Measurements from ENCODE around the gene KDELR1.
"Not testable (repeated sequence)": the region's sequence is repeated elsewhere in the genome, so short reads cannot be mapped to it uniquely, and the experiment has no call there.

The KDELR1 gene

GRCh38 chr19:48396016-48396823 lies 4.9 kb upstream of the KDELR1 start:
- Histone ChIP-seq H3K9me3 (ENCODE audit: control insufficient read depth in 1 of 2, low read length in 2 of 2) (no peaks in the 10 kb centered on the region), H3K4me3 (ENCODE audit: low read depth in 1 of 2, low read length in 2 of 2) (no peak overlapping the region), H3K27ac (ENCODE audit: low read length) (no peak overlapping the region), H3K27me3 (ENCODE audit: low read depth, low read length) (peaks cover 50% of the 10 kb centered on the region), H3K4me1 (ENCODE audit: control insufficient read depth in 1 of 2, insufficient read depth in 2 of 2, low read length in 2 of 2) (peaks cover 0 to 14% of the 10 kb centered on the region in 2 donors), H3K36me3 (ENCODE audit: control insufficient read depth in 1 of 2, insufficient read depth in 2 of 2, low read length in 2 of 2) (no peaks in the 10 kb centered on the region)

GRCh38 chr19:48395499-48395898 lies 4.1 kb upstream of the KDELR1 start:
- Histone ChIP-seq H3K27ac (ENCODE audit: low read length) (no peak overlapping the region), H3K36me3 (ENCODE audit: control insufficient read depth in 1 of 2, insufficient read depth in 2 of 2, low read length in 2 of 2) (no peaks in the 10 kb centered on the region), H3K4me3 (ENCODE audit: low read depth in 1 of 2, low read length in 2 of 2) (no peak overlapping the region), H3K27me3 (ENCODE audit: low read depth, low read length) (peaks cover 50% of the 10 kb centered on the region), H3K9me3 (ENCODE audit: control insufficient read depth in 1 of 2, low read length in 2 of 2) (no peaks in the 10 kb centered on the region), H3K4me1 (ENCODE audit: control insufficient read depth in 1 of 2, insufficient read depth in 2 of 2, low read length in 2 of 2) (peaks cover 0 to 14% of the 10 kb centered on the region in 2 donors)

GRCh38 chr19:48395170-48395455 lies 3.8 kb upstream of the KDELR1 start:
- Histone ChIP-seq H3K9me3 (ENCODE audit: control insufficient read depth in 1 of 2, low read length in 2 of 2) (no peaks in the 10 kb centered on the region), H3K4me3 (ENCODE audit: low read depth in 1 of 2, low read length in 2 of 2) (no peak overlapping the region), H3K36me3 (ENCODE audit: control insufficient read depth in 1 of 2, insufficient read depth in 2 of 2, low read length in 2 of 2) (no peaks in the 10 kb centered on the region), H3K27me3 (ENCODE audit: low read depth, low read length) (peaks cover 50% of the 10 kb centered on the region), H3K27ac (ENCODE audit: low read length) (no peak overlapping the region), H3K4me1 (ENCODE audit: control insufficient read depth in 1 of 2, insufficient read depth in 2 of 2, low read length in 2 of 2) (peaks cover 0 to 17% of the 10 kb centered on the region in 2 donors)

- H3K4me1 ChIP-seq (ENCODE audit: control insufficient read depth in 1 of 2, insufficient read depth in 2 of 2, low read length in 2 of 2): peaks cover 0 to 21% of the 10 kb centered on the region in 2 donors
- H3K4me3 ChIP-seq (ENCODE audit: low read depth in 1 of 2, low read length in 2 of 2): no peak overlapping the region
- peaks cover 50% of the 10 kb centered on the region for H3K27me3 ChIP-seq (ENCODE audit: low read depth, low read length)
- H3K36me3 ChIP-seq (ENCODE audit: control insufficient read depth in 1 of 2, insufficient read depth in 2 of 2, low read length in 2 of 2): no peaks in the 10 kb centered on the region
- H3K27ac ChIP-seq (ENCODE audit: low read length): no peak overlapping the region
- H3K9me3 ChIP-seq (ENCODE audit: control insufficient read depth in 1 of 2, low read length in 2 of 2): no peaks in the 10 kb centered on the region
Measured at GRCh38 chr19:48394331-48395169, 3.2 kb upstream of the KDELR1 start.

GRCh38 chr19:48393559-48394330 lies 2.4 kb upstream of the KDELR1 start, which contains the start of gene GRIN2D:
TSS of gene GRIN2D (plus strand) at chr19:48393668. CDS start at chr19:48398393, 4,725 bp downstream.
- H3K27ac ChIP-seq (ENCODE audit: low read length): no peak within 1 kb of the TSS
- H3K36me3 ChIP-seq (ENCODE audit: control insufficient read depth in 1 of 2, insufficient read depth in 2 of 2, low read length in 2 of 2): peaks cover 0 to 7% of the 10 kb centered on the region in 2 donors
- H3K27me3 ChIP-seq (ENCODE audit: low read depth, low read length): peaks cover 50% of the 10 kb centered on the region
- H3K4me1 ChIP-seq (ENCODE audit: control insufficient read depth in 1 of 2, insufficient read depth in 2 of 2, low read length in 2 of 2): peaks cover 0 to 24% of the 10 kb centered on the region in 2 donors
- H3K9me3 ChIP-seq (ENCODE audit: control insufficient read depth in 1 of 2, low read length in 2 of 2): no peaks in the 10 kb centered on the region
- H3K4me3 ChIP-seq (ENCODE audit: low read depth in 1 of 2, low read length in 2 of 2): no peak within 1 kb of the TSS

- no peak overlapping the region for H3K4me3 ChIP-seq (ENCODE audit: low read depth in 1 of 2, low read length in 2 of 2)
- peaks cover 2 to 11% of the 10 kb centered on the region in 2 donors for H3K36me3 ChIP-seq (ENCODE audit: control insufficient read depth in 1 of 2, insufficient read depth in 2 of 2, low read length in 2 of 2)
- H3K4me1 ChIP-seq (ENCODE audit: control insufficient read depth in 1 of 2, insufficient read depth in 2 of 2, low read length in 2 of 2): peaks cover 0 to 24% of the 10 kb centered on the region in 2 donors
- no peaks in the 10 kb centered on the region for H3K9me3 ChIP-seq (ENCODE audit: control insufficient read depth in 1 of 2, low read length in 2 of 2)
- peaks cover 49% of the 10 kb centered on the region for H3K27me3 ChIP-seq (ENCODE audit: low read depth, low read length)
- H3K27ac ChIP-seq (ENCODE audit: low read length): no peak overlapping the region
Measured at GRCh38 chr19:48392860-48393558, 1.7 kb upstream of the KDELR1 start.

GRCh38 chr19:48392006-48392344 lies 624 bp upstream of the KDELR1 start:
- not testable (repeated sequence) for H3K9me3 ChIP-seq (ENCODE audit: control insufficient read depth in 1 of 2, low read length in 2 of 2); H3K4me3 ChIP-seq (ENCODE audit: low read depth in 1 of 2, low read length in 2 of 2); H3K27ac ChIP-seq (ENCODE audit: low read length)
- Histone ChIP-seq H3K36me3 (ENCODE audit: control insufficient read depth in 1 of 2, insufficient read depth in 2 of 2, low read length in 2 of 2) (peaks cover 8 to 19% of the 10 kb centered on the region in 2 donors), H3K27me3 (ENCODE audit: low read depth, low read length) (peaks cover 38% of the 10 kb centered on the region), H3K4me1 (ENCODE audit: control insufficient read depth in 1 of 2, insufficient read depth in 2 of 2, low read length in 2 of 2) (peaks cover 0 to 24% of the 10 kb centered on the region in 2 donors)

GRCh38 chr19:48390188-48391099 lies 907 bp downstream of the KDELR1 start:
- H3K4me3 ChIP-seq (ENCODE audit: low read depth in 1 of 2, low read length in 2 of 2): peak overlapping the region; percentile 76 to 96
- H3K9me3 ChIP-seq (ENCODE audit: control insufficient read depth in 1 of 2, low read length in 2 of 2): no peaks in the 10 kb centered on the region
- peaks cover 18 to 33% of the 10 kb centered on the region in 2 donors for H3K36me3 ChIP-seq (ENCODE audit: control insufficient read depth in 1 of 2, insufficient read depth in 2 of 2, low read length in 2 of 2)
- H3K27ac ChIP-seq (ENCODE audit: low read length): peak overlapping the region; percentile 96
- H3K4me1 ChIP-seq (ENCODE audit: control insufficient read depth in 1 of 2, insufficient read depth in 2 of 2, low read length in 2 of 2): peaks cover 0 to 24% of the 10 kb centered on the region in 2 donors
- peaks cover 23% of the 10 kb centered on the region for H3K27me3 ChIP-seq (ENCODE audit: low read depth, low read length)

GRCh38 chr19:48386981-48387380 lies 4.4 kb downstream of the KDELR1 start:
- peaks cover 31 to 68% of the 10 kb centered on the region in 2 donors for H3K36me3 ChIP-seq (ENCODE audit: control insufficient read depth in 1 of 2, insufficient read depth in 2 of 2, low read length in 2 of 2)

GRCh38 chr19:48385461-48386087 lies 5.8 kb downstream of the KDELR1 start:
- Histone ChIP-seq H3K27ac (ENCODE audit: low read length) (no peak overlapping the region), H3K4me3 (ENCODE audit: low read depth in 1 of 2, low read length in 2 of 2) (no peak overlapping the region), H3K36me3 (ENCODE audit: control insufficient read depth in 1 of 2, insufficient read depth in 2 of 2, low read length in 2 of 2) (peaks cover 38 to 78% of the 10 kb centered on the region in 2 donors), H3K27me3 (ENCODE audit: low read depth, low read length) (no peaks in the 10 kb centered on the region), H3K4me1 (ENCODE audit: control insufficient read depth in 1 of 2, insufficient read depth in 2 of 2, low read length in 2 of 2) (peaks cover 0 to 11% of the 10 kb centered on the region in 2 donors), H3K9me3 (ENCODE audit: control insufficient read depth in 1 of 2, low read length in 2 of 2) (no peaks in the 10 kb centered on the region)

More at GRCh38 chr19:48386981-48387380, 4.4 kb downstream of the KDELR1 start:
- no peaks in the 10 kb centered on the region for H3K9me3 ChIP-seq (ENCODE audit: control insufficient read depth in 1 of 2, low read length in 2 of 2)
- H3K4me3 ChIP-seq (ENCODE audit: low read depth in 1 of 2, low read length in 2 of 2): no peak overlapping the region
- H3K27ac ChIP-seq (ENCODE audit: low read length): no peak overlapping the region
- H3K4me1 ChIP-seq (ENCODE audit: control insufficient read depth in 1 of 2, insufficient read depth in 2 of 2, low read length in 2 of 2): peaks cover 0 to 11% of the 10 kb centered on the region in 2 donors
- no peaks in the 10 kb centered on the region for H3K27me3 ChIP-seq (ENCODE audit: low read depth, low read length)
